ENCODE data around the gene FNIP2.

- no peak for TF ChIP-seq CTCF (IDR thresholded peaks at IDR 0.05)
- no peak for TF ChIP-seq POLR2AphosphoS5 (IDR thresholded peaks at IDR 0.05)
- no peak for TF ChIP-seq POLR2A (IDR thresholded peaks at IDR 0.05)
- no peak for TF ChIP-seq EP300 (IDR thresholded peaks at IDR 0.05)
Measured at GRCh38 chr4:158789853-158790252, 21.0 kb downstream of the FNIP2 start.
